Endothelial cell of umbilical vein (primary cell): ENCODE results near the gene KLRG1.

Experiments
- EZH2 ChIP-seq: IDR thresholded peaks from 2 replicates; pipeline ENCODE4 v1.6.1; 2012; ENCODE audit warnings: borderline replicate concordance, low read depth, mild to moderate bottlenecking, moderate library complexity, low read length, inconsistent platforms; ENCODE audit not compliant: severe bottlenecking
- FOS ChIP-seq: IDR thresholded peaks from 2 replicates; pipeline ENCODE4 v1.6.1; 2011; ENCODE audit warnings: mild to moderate bottlenecking, low read length, moderate library complexity, borderline replicate concordance; ENCODE audit not compliant: insufficient read depth
- MYC ChIP-seq: IDR thresholded peaks from one replicate; pipeline ENCODE4 v1.6.1; 2011; ENCODE audit warnings: mild to moderate bottlenecking, low read depth, low read length
- POLR2A ChIP-seq: IDR thresholded peaks from 2 replicates; pipeline ENCODE4 v1.6.1; 2012; ENCODE audit warnings: low read depth, mild to moderate bottlenecking, control low read depth, low read length
- POLR2AphosphoS5 ChIP-seq: IDR thresholded peaks from 2 replicates; pipeline ENCODE4 v1.6.1; 2012; ENCODE audit warnings: low read depth, mild to moderate bottlenecking, control low read depth, low read length, moderate library complexity; ENCODE audit not compliant: insufficient read depth
- TF ChIP-seq, protein P1 (sequence below), 2 donors: IDR thresholded peaks; 1 replicate in 1 of 2; 2 replicates in 1 of 2; pipeline ENCODE4 v1.5.1; 2011; ENCODE audit warnings: low read length in 2 of 2, mild to moderate bottlenecking in 2 of 2, moderate library complexity in 2 of 2, control low read depth in 1 of 2, inconsistent platforms in 1 of 2, low read depth in 1 of 2; ENCODE audit not compliant: insufficient read depth in 1 of 2; ENCODE audit errors: extremely low read depth in 1 of 2

DNA sequence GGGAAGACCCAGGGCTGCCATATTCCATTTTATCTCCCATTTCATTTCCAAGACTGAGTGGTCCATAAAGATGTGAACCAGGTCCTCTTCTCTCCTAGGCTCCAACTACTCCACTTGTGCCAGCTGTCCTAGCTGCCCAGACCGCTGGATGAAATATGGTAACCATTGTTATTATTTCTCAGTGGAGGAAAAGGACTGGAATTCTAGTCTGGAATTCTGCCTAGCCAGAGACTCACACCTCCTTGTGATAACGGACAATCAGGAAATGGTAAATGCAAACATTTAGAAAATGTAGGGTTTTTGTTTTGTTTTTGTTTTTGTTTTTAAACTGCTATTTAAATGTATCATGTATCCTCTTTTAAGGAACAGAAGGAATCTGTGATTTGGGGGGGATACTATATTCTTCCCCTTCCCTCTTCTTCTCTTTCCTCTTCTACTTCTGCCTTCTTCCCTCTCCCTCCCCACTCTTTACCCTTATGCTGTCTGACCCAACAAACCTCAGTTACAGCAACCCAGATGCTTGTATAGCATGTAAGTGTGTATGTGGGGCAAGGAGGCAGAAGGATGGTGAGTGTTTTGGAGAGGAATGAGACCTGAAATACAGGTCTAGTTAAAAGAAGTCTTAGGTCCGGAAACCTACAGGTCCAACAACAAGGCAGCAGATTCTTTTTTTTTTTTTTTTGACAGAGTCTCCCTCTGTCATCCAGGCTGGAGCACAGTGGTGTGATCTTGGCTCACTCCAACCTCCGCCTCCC lies 5.9 kb downstream of the KLRG1 start:
- TF ChIP-seq EZH2 (no peak), POLR2AphosphoS5 (no peak), MYC (no peak), POLR2A (no peak), FOS (no peak)
- TF ChIP-seq, protein P1, sequence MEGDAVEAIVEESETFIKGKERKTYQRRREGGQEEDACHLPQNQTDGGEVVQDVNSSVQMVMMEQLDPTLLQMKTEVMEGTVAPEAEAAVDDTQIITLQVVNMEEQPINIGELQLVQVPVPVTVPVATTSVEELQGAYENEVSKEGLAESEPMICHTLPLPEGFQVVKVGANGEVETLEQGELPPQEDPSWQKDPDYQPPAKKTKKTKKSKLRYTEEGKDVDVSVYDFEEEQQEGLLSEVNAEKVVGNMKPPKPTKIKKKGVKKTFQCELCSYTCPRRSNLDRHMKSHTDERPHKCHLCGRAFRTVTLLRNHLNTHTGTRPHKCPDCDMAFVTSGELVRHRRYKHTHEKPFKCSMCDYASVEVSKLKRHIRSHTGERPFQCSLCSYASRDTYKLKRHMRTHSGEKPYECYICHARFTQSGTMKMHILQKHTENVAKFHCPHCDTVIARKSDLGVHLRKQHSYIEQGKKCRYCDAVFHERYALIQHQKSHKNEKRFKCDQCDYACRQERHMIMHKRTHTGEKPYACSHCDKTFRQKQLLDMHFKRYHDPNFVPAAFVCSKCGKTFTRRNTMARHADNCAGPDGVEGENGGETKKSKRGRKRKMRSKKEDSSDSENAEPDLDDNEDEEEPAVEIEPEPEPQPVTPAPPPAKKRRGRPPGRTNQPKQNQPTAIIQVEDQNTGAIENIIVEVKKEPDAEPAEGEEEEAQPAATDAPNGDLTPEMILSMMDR (IDR thresholded peaks at IDR 0.05; ENCODE audit: extremely low read depth in 1 of 2, insufficient read depth in 1 of 2, low read depth in 1 of 2, low read length in 2 of 2) = no peak
